Mesodermal cell (in vitro differentiated cells): ENCODE measurements around the gene M1AP.
A peak's percentile ranks its signal among the peaks of the same experiment; 100 is the strongest.

Experiments
- H3K27ac ChIP-seq: 2 replicates; pipeline ENCODE4 v1.7.0; 2013; ENCODE audit warnings: mild to moderate bottlenecking, low read depth, low read length, moderate library complexity; ENCODE audit not compliant: severe bottlenecking
- H3K36me3 ChIP-seq: 2 replicates; pipeline ENCODE4 v1.7.1; 2013; ENCODE audit warnings: mild to moderate bottlenecking, low read length, moderate library complexity; ENCODE audit not compliant: control insufficient read depth, insufficient read depth
- H3K4me1 ChIP-seq: one replicate; pipeline ENCODE4 v1.7.1; 2013; ENCODE audit warnings: mild to moderate bottlenecking, low read length; ENCODE audit not compliant: insufficient read depth, control insufficient read depth, poor library complexity, severe bottlenecking
- H3K4me3 ChIP-seq: 2 replicates; pipeline ENCODE4 v1.7.0; 2013; ENCODE audit warnings: low read length, control low read depth, mild to moderate bottlenecking; ENCODE audit not compliant: insufficient read depth, poor library complexity, severe bottlenecking; ENCODE audit errors: extremely low read depth
- H3K9me3 ChIP-seq: 2 replicates; pipeline ENCODE4 v1.7.1; 2013; ENCODE audit warnings: mild to moderate bottlenecking, low read length, moderate library complexity; ENCODE audit not compliant: control insufficient read depth
- WGBS, 2 experiments: methylation state at CpG; one replicate each; pipeline ENCODE4 v1.1.5; 2013; ENCODE audit warnings: missing lambda C conversion rate in 2 of 2; ENCODE audit not compliant: insufficient coverage in 2 of 2; 5-methylcytosine and 5-hydroxymethylcytosine counted together

Gene M1AP

GRCh38 chr2:74531666-74532065 lies 116.5 kb downstream of the M1AP start:
- H3K9me3 ChIP-seq, result no peaks in the 10 kb centered on the region
- H3K36me3 ChIP-seq, result peaks cover 55% of the 10 kb centered on the region
- 86 to 87% methylated on average over 4 to 7 of the region's 7 CpGs for WGBS, 2 experiments
- H3K4me1 ChIP-seq, result peaks cover 12% of the 10 kb centered on the region
- H3K27ac ChIP-seq, result no peak overlapping the region
- no peak overlapping the region for H3K4me3 ChIP-seq

DNA sequence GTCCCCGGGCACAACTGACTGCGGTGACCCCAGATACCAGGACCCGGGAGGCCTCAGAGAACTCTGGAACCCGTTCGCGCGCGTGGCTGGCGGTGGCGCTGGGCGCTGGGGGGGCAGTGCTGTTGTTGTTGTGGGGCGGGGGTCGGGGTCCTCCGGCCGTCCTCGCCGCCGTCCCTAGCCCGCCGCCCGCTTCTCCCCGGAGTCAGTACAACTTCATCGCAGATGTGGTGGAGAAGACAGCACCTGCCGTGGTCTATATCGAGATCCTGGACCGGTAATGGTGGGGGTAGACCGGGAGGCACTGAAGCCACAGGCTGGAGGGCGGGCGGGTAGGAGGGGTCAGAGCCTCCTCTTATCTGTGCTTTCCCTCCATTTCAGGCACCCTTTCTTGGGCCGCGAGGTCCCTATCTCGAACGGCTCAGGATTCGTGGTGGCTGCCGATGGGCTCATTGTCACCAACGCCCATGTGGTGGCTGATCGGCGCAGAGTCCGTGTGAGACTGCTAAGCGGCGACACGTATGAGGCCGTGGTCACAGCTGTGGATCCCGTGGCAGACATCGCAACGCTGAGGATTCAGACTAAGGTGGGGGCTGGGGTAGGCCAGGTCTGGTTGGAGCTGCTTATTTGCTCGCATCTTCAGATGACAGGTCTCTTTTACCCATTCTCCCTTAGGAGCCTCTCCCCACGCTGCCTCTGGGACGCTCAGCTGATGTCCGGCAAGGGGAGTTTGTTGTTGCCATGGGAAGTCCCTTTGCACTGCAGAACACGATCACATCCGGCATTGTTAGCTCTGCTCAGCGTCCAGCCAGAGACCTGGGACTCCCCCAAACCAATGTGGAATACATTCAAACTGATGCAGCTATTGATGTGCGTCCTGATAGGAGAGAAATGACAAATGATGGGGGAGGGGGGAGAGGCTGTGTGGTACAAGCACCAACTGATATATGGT lies 117.6 kb downstream of the M1AP start:
- H3K4me1 ChIP-seq, result peaks cover 12% of the 10 kb centered on the region
- no peaks in the 10 kb centered on the region for H3K9me3 ChIP-seq
- WGBS, 2 experiments, result 16 to 17% methylated on average over 32 to 39 of the region's 54 CpGs
- peak overlapping the region; percentile 98 for H3K4me3 ChIP-seq
- H3K27ac ChIP-seq, result peak overlapping the region; percentile 49
- H3K36me3 ChIP-seq, result peaks cover 65% of the 10 kb centered on the region

- H3K9me3 ChIP-seq, result no peaks in the 10 kb centered on the region
- 0% methylated on average over 70 to 86 of the region's 87 CpGs for WGBS, 2 experiments
- peak within 1 kb of the TSS; percentile 98 for H3K4me3 ChIP-seq
- H3K27ac ChIP-seq, result peak within 1 kb of the TSS; percentile 64
- peaks cover 68% of the 10 kb centered on the region for H3K36me3 ChIP-seq
- peaks cover 12% of the 10 kb centered on the region for H3K4me1 ChIP-seq
Observed at GRCh38 chr2:74529357-74530238, 118.5 kb downstream of the M1AP start, which contains the start of the genes AUP1 and HTRA2. AUP1 (minus strand) TSS chr2:74529706; CDS start chr2:74529629, 77 bp downstream. HTRA2 (plus strand) TSS chr2:74529933; CDS start chr2:74530007, 74 bp downstream.

DNA sequence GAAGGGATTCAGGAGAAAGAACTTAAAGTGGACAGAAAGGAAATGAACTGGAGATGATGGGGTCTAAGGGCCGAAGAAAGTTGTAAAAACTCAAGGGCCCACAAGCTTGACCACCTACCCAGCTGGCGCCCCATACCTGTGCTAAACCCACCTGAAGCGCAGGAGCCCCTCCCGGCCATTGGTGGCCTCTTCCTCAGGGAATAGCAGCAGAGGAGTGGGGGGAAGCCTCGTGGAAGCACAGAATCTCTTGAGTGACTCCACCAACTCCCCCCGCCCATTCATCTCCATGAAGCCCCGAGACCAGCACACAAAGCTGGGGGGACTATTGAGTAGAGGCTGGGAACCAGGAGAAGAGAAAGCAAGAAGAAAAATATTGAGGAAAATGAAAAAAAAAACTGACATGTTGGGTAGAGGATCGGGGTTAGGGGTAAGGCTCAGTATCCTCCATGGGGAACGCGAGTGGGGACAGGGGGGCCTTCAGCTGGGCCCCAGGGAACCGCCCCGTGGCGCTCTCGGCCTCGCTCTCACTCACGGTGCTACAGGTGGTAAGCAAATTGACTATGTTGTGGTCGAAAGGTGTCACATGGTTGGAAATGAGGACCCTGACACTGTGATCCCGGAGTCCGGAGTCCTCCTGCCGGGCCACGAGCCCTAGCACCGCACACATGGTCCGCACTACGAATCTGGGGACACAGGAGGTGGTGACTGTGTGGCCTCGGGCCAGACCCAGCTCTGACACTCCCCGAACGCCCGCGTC lies 119.4 kb downstream of the M1AP start:
- H3K4me1 ChIP-seq, result peaks cover 12% of the 10 kb centered on the region
- 0 to 10% methylated on average over 16 to 22 of the region's 29 CpGs for WGBS, 2 experiments
- H3K4me3 ChIP-seq, result peak overlapping the region; percentile 98
- H3K36me3 ChIP-seq, result peaks cover 62% of the 10 kb centered on the region
- H3K9me3 ChIP-seq, result no peaks in the 10 kb centered on the region
- peak overlapping the region; percentile 64 for H3K27ac ChIP-seq

DNA sequence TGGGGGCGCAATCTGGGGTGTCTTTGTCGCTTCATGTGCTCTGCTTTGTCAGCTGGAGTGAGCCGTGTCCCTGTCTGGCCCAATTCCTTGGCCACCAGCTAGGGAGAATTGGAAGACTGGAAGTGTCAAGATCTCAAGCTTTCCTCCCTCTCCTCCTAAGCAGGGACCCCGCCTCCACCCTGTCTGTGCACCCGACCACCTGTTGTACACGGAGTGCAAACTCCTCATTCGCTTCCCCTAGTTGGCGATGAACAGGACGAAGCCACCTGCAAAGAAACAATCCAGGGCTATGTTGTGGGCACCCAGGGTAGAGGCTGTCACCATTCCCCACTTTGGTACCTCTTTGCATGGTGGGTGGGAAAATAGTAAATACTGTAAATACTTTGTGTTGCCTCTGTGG lies 120.4 kb downstream of the M1AP start:
- Histone ChIP-seq H3K9me3 (no peaks in the 10 kb centered on the region), H3K36me3 (peaks cover 52% of the 10 kb centered on the region), H3K4me3 (peak overlapping the region; percentile 98), H3K27ac (no peak overlapping the region), H3K4me1 (peaks cover 12% of the 10 kb centered on the region)
- WGBS, 2 experiments, result 95 to 98% methylated on average over 6 to 7 of the region's 9 CpGs

- Histone ChIP-seq H3K4me1 (peaks cover 12% of the 10 kb centered on the region), H3K27ac (no peak overlapping the region), H3K4me3 (no peak overlapping the region), H3K36me3 (peaks cover 47% of the 10 kb centered on the region), H3K9me3 (no peaks in the 10 kb centered on the region)
- 98 to 100% methylated on average over 5 to 8 of the region's 11 CpGs for WGBS, 2 experiments
Observed at GRCh38 chr2:74526649-74527230, 121.4 kb downstream of the M1AP start.

- 94 to 96% methylated on average over 8 to 9 of the region's 11 CpGs for WGBS, 2 experiments
- Histone ChIP-seq H3K36me3 (peaks cover 40% of the 10 kb centered on the region), H3K9me3 (no peaks in the 10 kb centered on the region), H3K27ac (no peak within 1 kb of the TSS), H3K4me3 (no peak within 1 kb of the TSS), H3K4me1 (peaks cover 11% of the 10 kb centered on the region)
Observed at GRCh38 chr2:74525717-74526648, 122.1 kb downstream of the M1AP start, which contains the start of gene DQX1. DQX1 (minus strand) TSS chr2:74526231; CDS start chr2:74525729, 502 bp downstream.

DNA sequence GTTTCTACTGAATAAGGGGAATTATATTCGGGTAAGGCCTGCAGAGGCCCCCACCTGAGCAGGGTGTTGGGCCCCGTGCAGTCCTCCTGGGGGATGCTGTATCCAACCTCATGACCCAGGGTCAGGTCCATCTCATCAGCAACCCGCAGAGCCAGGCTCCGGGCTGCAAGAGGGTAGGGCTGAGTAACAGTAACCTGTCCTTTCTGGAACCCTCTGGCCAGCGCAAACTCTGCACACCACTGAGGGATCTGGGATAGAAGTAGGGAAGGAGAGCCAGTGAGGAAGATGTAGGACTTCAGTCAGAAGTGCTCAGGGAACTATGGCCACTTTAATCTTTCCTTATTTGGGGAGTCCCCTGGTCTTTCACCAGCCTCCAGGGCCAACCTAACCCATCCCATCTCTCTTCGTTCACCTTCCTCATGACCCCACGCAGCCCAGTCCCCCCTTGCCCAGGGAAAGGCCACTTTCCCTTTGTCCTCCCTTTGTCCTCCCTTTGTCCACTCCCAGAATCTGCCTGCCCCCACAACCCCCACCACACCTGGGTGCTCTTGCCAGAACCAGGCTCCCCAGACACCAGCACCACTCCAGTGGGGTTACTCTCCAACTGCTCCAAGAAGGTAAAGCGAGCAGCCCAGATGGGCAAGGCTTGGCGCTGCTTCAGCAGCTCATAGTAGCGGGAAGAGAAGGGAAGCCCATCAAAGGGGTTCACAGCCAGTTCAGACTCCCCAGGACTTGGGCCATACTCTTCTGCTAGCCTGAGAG lies 123.0 kb downstream of the M1AP start:
- Histone ChIP-seq H3K27ac (no peak overlapping the region), H3K9me3 (no peaks in the 10 kb centered on the region)
- WGBS, 2 experiments, result 92 to 97% methylated on average over 8 of the region's 10 CpGs

GRCh38 chr2:74524005-74524404 lies 124.1 kb downstream of the M1AP start:
- no peaks in the 10 kb centered on the region for H3K9me3 ChIP-seq
- peaks cover 8% of the 10 kb centered on the region for H3K4me1 ChIP-seq
- no peak overlapping the region for H3K4me3 ChIP-seq
- no peak overlapping the region for H3K27ac ChIP-seq
- 93 to 95% methylated on average over 9 of the region's 9 CpGs for WGBS, 2 experiments
- H3K36me3 ChIP-seq, result peaks cover 38% of the 10 kb centered on the region

More for the DNA sequence above, 123.0 kb downstream of the M1AP start:
- Histone ChIP-seq H3K4me3 (no peak overlapping the region), H3K4me1 (peaks cover 8% of the 10 kb centered on the region), H3K36me3 (peaks cover 38% of the 10 kb centered on the region)
